GM23248 (cell line): ENCODE measurements around the gene GRID2.

ENCODE experiments used
- EZH2 ChIP-seq: fragments of 200-600 bp; sonication (generic); IDR thresholded peaks from 2 replicates; pipeline ENCODE4 v1.6.1; 2018; ENCODE audit warnings: antibody characterized with exemption, mild to moderate bottlenecking; ENCODE audit not compliant: insufficient read depth, poor library complexity, severe bottlenecking
- EZH2phosphoT487 ChIP-seq: fragments of 200-600 bp; sonication (generic); IDR thresholded peaks from 2 replicates; pipeline ENCODE4 v1.6.1; 2018; ENCODE audit warnings: antibody characterized with exemption, moderate library complexity, mild to moderate bottlenecking, low read depth; ENCODE audit not compliant: insufficient read depth

- no peak for TF ChIP-seq EZH2phosphoT487
- TF ChIP-seq EZH2 = no peak
These were observed at the start of gene GRID2 for GRCh38 chr4:92303621-92304027.
